Suprapubic skin (tissue), 3 donors: ENCODE data around the gene SGCE.

Experiments used
- POLR2A ChIP-seq, 2 donors: fragments of 450-650 bp; IDR thresholded peaks; one replicate each; pipeline ENCODE4 v1.6.1; 2017; ENCODE audit warnings: antibody characterized with exemption in 2 of 2, mild to moderate bottlenecking in 2 of 2, moderate library complexity in 2 of 2
- TF ChIP-seq, protein P1 (sequence below), 2 donors: fragments of 200-600 bp in 1 of 2; fragments of 450-650 bp in 1 of 2; sonication (generic) in 1 of 2; IDR thresholded peaks; one replicate each; pipeline ENCODE4 v1.5.1; 2016 to 2019; ENCODE audit warnings: antibody characterized with exemption in 2 of 2, mild to moderate bottlenecking in 1 of 2, moderate library complexity in 1 of 2

DNA sequence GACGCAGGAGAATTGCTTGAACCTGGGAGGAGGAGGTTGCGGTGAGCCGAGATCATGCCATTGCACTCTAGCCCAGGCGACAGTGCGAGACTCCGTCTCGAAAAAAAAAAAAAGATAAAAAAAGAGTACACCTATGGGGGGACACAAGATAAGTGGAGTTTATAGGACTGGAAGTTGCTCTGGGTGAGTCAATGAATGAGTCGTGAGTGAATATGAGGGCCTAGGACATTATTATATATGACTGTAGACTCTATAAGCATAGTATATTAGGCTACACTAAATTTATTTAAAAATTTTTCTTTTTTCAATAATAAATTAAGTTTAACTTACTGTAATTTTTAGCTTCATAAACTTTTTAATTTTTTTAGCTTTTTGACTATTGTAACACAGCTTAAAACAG, 19.4 kb upstream of the SGCE start:
- no peak for TF ChIP-seq POLR2A (IDR thresholded peaks at IDR 0.05)
- TF ChIP-seq, protein P1, sequence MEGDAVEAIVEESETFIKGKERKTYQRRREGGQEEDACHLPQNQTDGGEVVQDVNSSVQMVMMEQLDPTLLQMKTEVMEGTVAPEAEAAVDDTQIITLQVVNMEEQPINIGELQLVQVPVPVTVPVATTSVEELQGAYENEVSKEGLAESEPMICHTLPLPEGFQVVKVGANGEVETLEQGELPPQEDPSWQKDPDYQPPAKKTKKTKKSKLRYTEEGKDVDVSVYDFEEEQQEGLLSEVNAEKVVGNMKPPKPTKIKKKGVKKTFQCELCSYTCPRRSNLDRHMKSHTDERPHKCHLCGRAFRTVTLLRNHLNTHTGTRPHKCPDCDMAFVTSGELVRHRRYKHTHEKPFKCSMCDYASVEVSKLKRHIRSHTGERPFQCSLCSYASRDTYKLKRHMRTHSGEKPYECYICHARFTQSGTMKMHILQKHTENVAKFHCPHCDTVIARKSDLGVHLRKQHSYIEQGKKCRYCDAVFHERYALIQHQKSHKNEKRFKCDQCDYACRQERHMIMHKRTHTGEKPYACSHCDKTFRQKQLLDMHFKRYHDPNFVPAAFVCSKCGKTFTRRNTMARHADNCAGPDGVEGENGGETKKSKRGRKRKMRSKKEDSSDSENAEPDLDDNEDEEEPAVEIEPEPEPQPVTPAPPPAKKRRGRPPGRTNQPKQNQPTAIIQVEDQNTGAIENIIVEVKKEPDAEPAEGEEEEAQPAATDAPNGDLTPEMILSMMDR (IDR thresholded peaks at IDR 0.05) = no peak
